Astrocyte of the spinal cord (primary cell): ENCODE data around the gene GRHL3.

Experiments
- DNase-seq: peaks from one replicate; pipeline ENCODE4 v3.0.0; 2011; ENCODE audit warnings: low read depth, low spot score
- H3K4me3 ChIP-seq: 2 replicates; pipeline ENCODE4 v1.5.1; 2011; ENCODE audit warnings: low read depth, mild to moderate bottlenecking, low read length, moderate library complexity
- in situ Hi-C: cut with HindIII; loops from 2 replicates; pipeline ENCODE4 v1.10.0; 2017; ENCODE audit warnings: low sequenced_read_pairs
- TF ChIP-seq, protein P1 (sequence below): IDR thresholded peaks from 2 replicates; pipeline ENCODE4 v1.5.1; 2012; ENCODE audit warnings: low read depth, mild to moderate bottlenecking, low read length, inconsistent platforms

GRHL3 gene

DNA sequence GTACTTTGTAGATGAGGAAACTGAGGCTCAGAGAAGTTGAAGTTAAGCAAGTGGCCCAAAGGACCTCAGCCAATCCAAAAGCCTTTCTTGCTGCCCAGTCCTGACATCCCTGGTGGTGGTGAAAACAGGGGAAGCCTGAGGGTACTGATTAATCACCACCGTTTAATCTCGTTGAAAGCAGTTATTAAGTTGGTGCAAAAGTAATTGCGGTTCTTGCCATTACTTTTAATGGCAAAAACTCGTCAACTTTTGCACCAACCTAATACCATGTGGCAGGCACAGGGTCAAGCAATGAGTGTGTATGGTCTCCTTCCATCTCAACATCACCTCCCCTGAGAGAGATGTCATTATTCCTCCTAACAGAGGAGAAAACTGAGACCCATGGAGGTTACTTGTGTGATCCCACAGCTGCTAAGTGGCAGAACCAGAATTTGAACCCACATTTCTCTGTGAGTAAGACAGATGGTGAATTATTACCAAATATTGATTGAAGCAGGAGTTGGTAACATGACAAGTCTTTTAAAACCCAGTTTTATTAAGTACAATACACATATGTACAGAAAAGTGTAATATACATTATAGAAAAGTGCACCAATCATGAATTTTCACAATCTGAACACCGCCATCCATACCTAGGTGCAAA is 39.4 kb upstream of the GRHL3 start:
- TF ChIP-seq, protein P1, sequence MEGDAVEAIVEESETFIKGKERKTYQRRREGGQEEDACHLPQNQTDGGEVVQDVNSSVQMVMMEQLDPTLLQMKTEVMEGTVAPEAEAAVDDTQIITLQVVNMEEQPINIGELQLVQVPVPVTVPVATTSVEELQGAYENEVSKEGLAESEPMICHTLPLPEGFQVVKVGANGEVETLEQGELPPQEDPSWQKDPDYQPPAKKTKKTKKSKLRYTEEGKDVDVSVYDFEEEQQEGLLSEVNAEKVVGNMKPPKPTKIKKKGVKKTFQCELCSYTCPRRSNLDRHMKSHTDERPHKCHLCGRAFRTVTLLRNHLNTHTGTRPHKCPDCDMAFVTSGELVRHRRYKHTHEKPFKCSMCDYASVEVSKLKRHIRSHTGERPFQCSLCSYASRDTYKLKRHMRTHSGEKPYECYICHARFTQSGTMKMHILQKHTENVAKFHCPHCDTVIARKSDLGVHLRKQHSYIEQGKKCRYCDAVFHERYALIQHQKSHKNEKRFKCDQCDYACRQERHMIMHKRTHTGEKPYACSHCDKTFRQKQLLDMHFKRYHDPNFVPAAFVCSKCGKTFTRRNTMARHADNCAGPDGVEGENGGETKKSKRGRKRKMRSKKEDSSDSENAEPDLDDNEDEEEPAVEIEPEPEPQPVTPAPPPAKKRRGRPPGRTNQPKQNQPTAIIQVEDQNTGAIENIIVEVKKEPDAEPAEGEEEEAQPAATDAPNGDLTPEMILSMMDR = no peak
- H3K4me3 ChIP-seq = no peak overlapping the region
- DNase-seq = no peak
- in situ Hi-C loops = no loop called here

DNA sequence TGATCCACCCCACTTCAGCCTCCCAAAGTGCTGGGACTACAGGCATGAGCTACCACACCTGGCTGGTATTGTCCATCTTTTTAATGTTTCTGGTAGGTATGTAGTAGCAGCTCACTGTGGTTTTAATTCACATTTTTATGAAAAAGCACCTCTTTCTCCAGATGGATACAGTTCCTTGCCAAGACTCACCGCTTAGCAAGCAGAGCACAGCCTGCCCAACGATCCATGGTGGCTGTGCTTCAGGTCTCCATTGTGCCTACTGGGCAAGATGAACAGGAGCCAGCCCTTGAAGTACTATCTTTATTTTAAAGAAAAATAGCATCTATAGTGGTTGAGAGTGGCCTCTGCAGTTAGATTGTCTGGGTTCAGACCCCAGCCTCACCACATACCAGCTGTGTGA is 37.6 kb upstream of the GRHL3 start:
- in situ Hi-C loops = no loop called here
- H3K4me3 ChIP-seq = no peak overlapping the region
- no peak for DNase-seq
- TF ChIP-seq, protein P1 = no peak

DNA sequence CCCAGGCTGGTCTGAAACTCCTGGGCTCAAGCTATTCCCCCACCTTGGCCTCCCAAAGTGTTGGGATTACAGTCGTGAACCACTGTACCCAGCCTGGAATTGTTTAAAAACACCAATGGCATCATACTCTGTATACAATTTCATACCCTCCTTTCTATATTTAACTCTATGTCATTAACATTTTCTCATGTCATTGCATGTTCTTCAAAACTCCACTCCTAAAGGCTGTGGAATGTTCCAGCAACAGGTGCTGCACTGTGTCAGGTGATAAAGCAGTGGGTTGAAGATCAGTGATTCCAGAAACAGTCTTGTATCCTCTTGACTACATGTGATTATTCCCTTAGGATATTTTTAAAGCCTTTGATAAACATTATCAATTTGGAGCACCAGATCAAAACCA is 36.7 kb upstream of the GRHL3 start:
- H3K4me3 ChIP-seq = no peak overlapping the region
- in situ Hi-C loops = no loop called here
- TF ChIP-seq, protein P1 = no peak
- no peak for DNase-seq

DNA sequence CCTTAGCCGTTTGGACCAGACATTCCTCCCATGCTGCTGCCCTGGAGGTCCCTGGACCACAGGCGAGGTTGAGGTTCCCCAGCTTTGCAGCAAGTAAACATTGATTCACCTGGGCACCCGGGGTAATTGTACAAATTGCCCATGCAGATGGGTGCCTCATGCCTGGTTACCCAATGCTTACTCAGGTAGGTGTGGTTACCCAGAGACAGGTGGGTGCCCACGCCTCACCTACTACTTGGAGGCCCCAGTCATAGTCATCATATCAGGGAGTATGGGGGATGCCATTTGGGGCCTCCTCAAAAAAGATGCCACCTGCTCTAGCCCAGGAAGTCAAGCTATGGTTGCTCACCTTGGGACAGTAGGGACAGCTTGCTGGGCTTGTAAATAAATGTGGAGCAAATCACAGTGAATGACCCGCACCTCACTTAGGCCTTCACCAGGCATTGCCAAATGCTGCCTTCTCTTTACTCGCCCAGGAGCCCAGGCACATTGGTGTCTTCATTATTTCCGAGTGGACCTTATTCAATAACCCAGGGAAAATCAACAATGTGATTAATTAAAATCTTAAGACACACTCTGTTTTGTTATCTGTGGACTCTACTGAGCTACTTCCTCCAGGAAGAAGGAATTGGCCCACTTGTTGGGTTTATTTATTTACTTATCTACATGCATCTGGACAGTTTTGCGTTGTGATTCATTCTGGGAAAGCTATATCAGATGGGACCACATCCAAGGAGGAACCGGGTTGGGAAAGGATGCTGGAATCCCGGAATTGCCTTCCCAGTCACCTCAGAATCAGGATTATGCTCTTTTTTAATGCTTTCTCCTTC is 35.6 kb upstream of the GRHL3 start:
- in situ Hi-C loops = no loop called here
- no peak overlapping the region for H3K4me3 ChIP-seq
- peak; percentile 85 for DNase-seq
- TF ChIP-seq, protein P1 = no peak

DNA sequence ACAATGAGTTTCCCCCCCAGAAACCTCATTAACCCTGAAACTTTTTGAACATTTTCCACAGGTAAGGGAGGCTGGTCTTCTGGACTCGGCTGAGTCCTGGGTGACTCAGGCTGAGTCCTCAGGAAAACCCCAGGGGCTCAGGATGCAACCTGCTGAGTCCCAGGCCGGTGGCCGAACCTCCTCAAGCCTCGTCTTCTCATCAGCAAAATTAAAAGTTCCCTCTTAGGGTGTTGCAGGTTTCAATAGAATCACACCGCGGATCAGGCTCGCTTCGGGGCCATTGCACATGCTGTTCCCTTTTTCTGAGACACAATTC is 35.0 kb upstream of the GRHL3 start:
- in situ Hi-C loops = no loop called here
- no peak for DNase-seq
- no peak overlapping the region for H3K4me3 ChIP-seq
- TF ChIP-seq, protein P1 = no peak

DNA sequence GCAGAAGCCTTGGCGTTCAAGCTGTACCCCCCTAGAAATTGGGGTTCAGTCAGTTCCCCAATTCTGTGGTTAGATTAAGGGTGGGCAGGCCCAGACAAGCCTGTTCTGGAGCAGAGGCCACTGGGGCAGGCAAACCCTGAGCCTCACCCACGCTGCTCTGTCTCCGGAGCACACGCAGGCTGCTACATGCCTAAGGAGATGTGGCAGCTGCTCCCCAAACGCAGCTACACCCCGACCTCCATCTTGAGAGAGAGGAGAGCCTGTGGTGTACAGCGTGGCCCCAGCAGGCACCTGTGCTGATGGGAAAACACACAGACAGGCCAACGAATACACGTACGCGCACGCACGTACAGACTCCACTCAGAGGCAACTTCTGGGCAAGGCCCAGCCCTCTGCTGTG is 33.9 kb upstream of the GRHL3 start:
- no peak for DNase-seq
- in situ Hi-C loops = no loop called here
- no peak overlapping the region for H3K4me3 ChIP-seq
- TF ChIP-seq, protein P1 = no peak
